Endodermal cell (in vitro differentiated cells): Measurements from ENCODE around the gene DCLK1. TPM values are rescaled to one million over a fixed set of nuclear protein-coding genes. Genes with fewer than 3 reads are reported as not detected.

Source experiments
- DNase-seq: peaks from one replicate; pipeline ENCODE4 v3.0.0-alpha.2; 2017
- H3K27ac ChIP-seq: 2 replicates; pipeline ENCODE4 v1.5.1; 2013; ENCODE audit warnings: mild to moderate bottlenecking, low read depth, low read length, moderate library complexity
- H3K27me3 ChIP-seq: 2 replicates; pipeline ENCODE4 v1.6.1; 2013; ENCODE audit warnings: mild to moderate bottlenecking, low read length, moderate library complexity; ENCODE audit not compliant: insufficient read depth, control insufficient read depth, poor library complexity, severe bottlenecking
- H3K36me3 ChIP-seq: 2 replicates; pipeline ENCODE4 v1.7.0; 2013; ENCODE audit warnings: mild to moderate bottlenecking, low read length, moderate library complexity; ENCODE audit not compliant: control insufficient read depth, insufficient read depth
- H3K4me1 ChIP-seq: one replicate; pipeline ENCODE4 v1.7.0; 2013; ENCODE audit warnings: low read length; ENCODE audit not compliant: control insufficient read depth, insufficient read depth
- H3K4me3 ChIP-seq: 2 replicates; pipeline ENCODE4 v1.5.1; 2013; ENCODE audit warnings: mild to moderate bottlenecking, low read length, moderate library complexity
- H3K9ac ChIP-seq: 2 replicates; pipeline ENCODE4 v1.6.1; 2013; ENCODE audit warnings: mild to moderate bottlenecking, low read length, moderate library complexity; ENCODE audit not compliant: poor library complexity, severe bottlenecking; ENCODE audit errors: extremely low read depth
- H3K9me3 ChIP-seq: 2 replicates; pipeline ENCODE4 v1.6.1; 2013; ENCODE audit warnings: mild to moderate bottlenecking, low read length, moderate library complexity; ENCODE audit not compliant: control insufficient read depth
- H3K27ac Mint-ChIP-seq: 2 replicates; pipeline ENCODE4 v1.8.0; 2020; ENCODE audit warnings: mixed read lengths
- H3K27me3 Mint-ChIP-seq: 2 replicates; pipeline ENCODE4 v1.8.0; 2021; ENCODE audit warnings: mild to moderate bottlenecking, mixed read lengths; ENCODE audit not compliant: insufficient read depth
- H3K36me3 Mint-ChIP-seq: 2 replicates; pipeline ENCODE4 v1.8.0; 2020; ENCODE audit warnings: low read depth, mixed read lengths
- H3K4me1 Mint-ChIP-seq: 2 replicates; pipeline ENCODE4 v1.8.0; 2020; ENCODE audit warnings: mixed read lengths
- H3K4me3 Mint-ChIP-seq: 2 replicates; pipeline ENCODE4 v1.8.0; 2020; ENCODE audit warnings: mild to moderate bottlenecking, moderate library complexity, mixed read lengths
- H3K9me3 Mint-ChIP-seq: 2 replicates; pipeline ENCODE4 v1.8.0; 2020; ENCODE audit warnings: mild to moderate bottlenecking, mixed read lengths
- WGBS, 2 experiments: methylation state at CpG; one replicate each; pipeline versions ENCODE4 v1.1.5 to v1.1.7; 2013; ENCODE audit warnings: missing lambda C conversion rate in 2 of 2, mixed read lengths in 1 of 2; ENCODE audit not compliant: insufficient coverage in 1 of 2, insufficient read length in 1 of 2; 5-methylcytosine and 5-hydroxymethylcytosine counted together
- total RNA-seq, 2 donors: library from RNA; stranded (reverse); fragmentation: NEBNext Ultra II Directional in 1 of 2; extraction: Animal tissue kit (Norgen Biotek cat#: 25700) in 1 of 2; gene quantifications; 2 replicates in 1 of 2; 3 replicates in 1 of 2; pipeline ENCODE4 v1.2.1, GENCODE V29; 2021
- TF ChIP-seq, protein P1 (sequence below): fragments of 200-600 bp; sonication (generic); conservative IDR thresholded peaks from 2 replicates; pipeline ENCODE4 v1.5.0; 2021; ENCODE audit warnings: antibody characterized with exemption, mild to moderate bottlenecking

DCLK1 gene
- total RNA-seq, 2 donors from 2014 or later = 3.0 to 32.8 TPM

DNA sequence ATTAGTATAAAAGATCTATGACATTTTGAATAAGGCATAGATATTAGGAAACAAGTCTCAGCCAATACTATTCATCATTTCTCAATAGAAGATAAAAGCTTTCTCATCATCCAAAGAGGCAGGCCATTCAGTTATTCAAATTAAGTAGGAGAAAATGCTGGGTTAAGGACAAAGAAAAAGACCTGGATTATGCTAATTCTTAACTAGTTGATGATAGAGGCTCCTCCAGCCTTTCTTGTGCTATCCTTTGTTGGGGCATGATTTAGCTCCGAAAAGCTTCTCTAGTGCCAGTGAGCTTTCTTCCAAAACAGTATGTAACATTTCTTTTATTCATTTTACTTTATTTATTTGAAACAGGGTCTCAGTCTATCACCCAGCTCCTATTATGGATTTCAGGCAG, 223.0 kb downstream of the DCLK1 start:
- WGBS, 2 experiments = 78% methylated on average over 1 of the region's 1 CpG; no CpG with 5 or more reads in 1 of the 2 experiments

DNA sequence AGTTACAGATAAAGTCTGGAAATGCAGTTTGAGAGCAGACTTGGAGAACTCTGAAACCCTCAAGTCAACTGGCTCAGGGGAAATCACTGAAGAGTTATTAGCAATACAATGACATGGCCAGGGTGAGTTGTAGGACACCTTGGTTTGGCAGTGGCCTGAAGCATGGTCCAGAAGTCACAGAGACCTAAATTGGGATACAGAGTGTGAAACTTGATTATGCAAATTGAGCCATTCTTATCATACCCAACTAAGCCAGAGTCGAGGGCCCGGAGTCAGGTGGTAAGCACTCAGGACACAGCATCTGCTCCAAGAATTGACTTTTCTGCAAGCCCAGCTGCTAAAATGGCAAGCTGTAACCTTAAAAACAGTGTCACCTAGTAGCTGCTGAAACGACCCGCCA, 224.5 kb downstream of the DCLK1 start:
- 71 to 74% methylated on average over 4 of the region's 4 CpGs for WGBS, 2 experiments
- no peak for DNase-seq

More for the DNA sequence above, 223.0 kb downstream of the DCLK1 start:
- Histone ChIP-seq H3K9ac (no peak overlapping the region), H3K36me3 (no peaks in the 10 kb centered on the region), H3K9me3 (no peaks in the 10 kb centered on the region), H3K27ac (no peak overlapping the region), H3K4me3 (no peak overlapping the region), H3K27me3 (no peaks in the 10 kb centered on the region), H3K4me1 (no peaks in the 10 kb centered on the region)
- Mint-ChIP-seq H3K36me3 (no peaks in the 10 kb centered on the region), H3K27ac (no peak overlapping the region), H3K27me3 (no peaks in the 10 kb centered on the region), H3K4me3 (no peak overlapping the region), H3K9me3 (no peaks in the 10 kb centered on the region), H3K4me1 (peaks cover 8% of the 10 kb centered on the region)
- DNase-seq = no peak
- TF ChIP-seq, protein P1, sequence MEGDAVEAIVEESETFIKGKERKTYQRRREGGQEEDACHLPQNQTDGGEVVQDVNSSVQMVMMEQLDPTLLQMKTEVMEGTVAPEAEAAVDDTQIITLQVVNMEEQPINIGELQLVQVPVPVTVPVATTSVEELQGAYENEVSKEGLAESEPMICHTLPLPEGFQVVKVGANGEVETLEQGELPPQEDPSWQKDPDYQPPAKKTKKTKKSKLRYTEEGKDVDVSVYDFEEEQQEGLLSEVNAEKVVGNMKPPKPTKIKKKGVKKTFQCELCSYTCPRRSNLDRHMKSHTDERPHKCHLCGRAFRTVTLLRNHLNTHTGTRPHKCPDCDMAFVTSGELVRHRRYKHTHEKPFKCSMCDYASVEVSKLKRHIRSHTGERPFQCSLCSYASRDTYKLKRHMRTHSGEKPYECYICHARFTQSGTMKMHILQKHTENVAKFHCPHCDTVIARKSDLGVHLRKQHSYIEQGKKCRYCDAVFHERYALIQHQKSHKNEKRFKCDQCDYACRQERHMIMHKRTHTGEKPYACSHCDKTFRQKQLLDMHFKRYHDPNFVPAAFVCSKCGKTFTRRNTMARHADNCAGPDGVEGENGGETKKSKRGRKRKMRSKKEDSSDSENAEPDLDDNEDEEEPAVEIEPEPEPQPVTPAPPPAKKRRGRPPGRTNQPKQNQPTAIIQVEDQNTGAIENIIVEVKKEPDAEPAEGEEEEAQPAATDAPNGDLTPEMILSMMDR = no peak

DNA sequence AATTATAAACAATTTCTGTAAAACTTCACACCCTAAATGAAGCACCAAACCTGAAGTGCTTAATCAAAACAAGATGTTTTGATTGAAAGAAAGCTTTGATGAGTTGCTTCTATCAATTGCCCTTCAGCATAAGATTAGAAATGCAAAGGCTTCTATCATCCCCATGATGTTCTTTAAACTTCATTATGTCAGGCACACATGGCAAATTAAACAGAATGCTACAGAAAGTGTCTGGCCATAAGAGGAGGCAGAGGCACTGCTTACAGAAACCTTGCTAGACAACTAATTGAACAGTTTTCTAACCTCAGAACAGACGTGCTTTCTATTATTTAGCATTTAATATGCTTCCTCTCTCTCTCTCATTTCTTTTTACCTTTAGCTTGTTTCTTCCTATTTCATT, 228.1 kb downstream of the DCLK1 start:
- H3K36me3 Mint-ChIP-seq = no peaks in the 10 kb centered on the region
- H3K9me3 Mint-ChIP-seq = no peaks in the 10 kb centered on the region
- H3K4me1 Mint-ChIP-seq = peaks cover 1% of the 10 kb centered on the region
- DNase-seq = no peak
- TF ChIP-seq, protein P1 = no peak
- no peaks in the 10 kb centered on the region for H3K27me3 Mint-ChIP-seq
- Histone ChIP-seq H3K27ac (no peak overlapping the region), H3K27me3 (no peaks in the 10 kb centered on the region), H3K36me3 (no peaks in the 10 kb centered on the region), H3K4me1 (no peaks in the 10 kb centered on the region), H3K9ac (no peak overlapping the region), H3K9me3 (no peaks in the 10 kb centered on the region), H3K4me3 (no peak overlapping the region)
- H3K27ac Mint-ChIP-seq = no peak overlapping the region
- H3K4me3 Mint-ChIP-seq = no peak overlapping the region
- 69% methylated on average over 1 of the region's 1 CpG; no CpG with 5 or more reads in 1 of the 2 experiments for WGBS, 2 experiments

More for the DNA sequence above, 224.5 kb downstream of the DCLK1 start:
- Histone ChIP-seq H3K27me3 (no peaks in the 10 kb centered on the region), H3K9ac (no peak overlapping the region), H3K27ac (no peak overlapping the region), H3K4me1 (no peaks in the 10 kb centered on the region), H3K9me3 (no peaks in the 10 kb centered on the region), H3K4me3 (no peak overlapping the region), H3K36me3 (no peaks in the 10 kb centered on the region)
- Mint-ChIP-seq H3K4me1 (peaks cover 8% of the 10 kb centered on the region), H3K9me3 (no peaks in the 10 kb centered on the region), H3K4me3 (no peak overlapping the region), H3K27me3 (no peaks in the 10 kb centered on the region), H3K27ac (no peak overlapping the region), H3K36me3 (no peaks in the 10 kb centered on the region)
- TF ChIP-seq, protein P1 = no peak
